Endothelial cell of umbilical vein (primary cell): Measurements from ENCODE around the gene ARHGEF28. TPM values are rescaled to one million over a fixed set of nuclear protein-coding genes. Genes with fewer than 3 reads are reported as not detected.

Source experiments
- BruUV-seq: library from RNA; stranded (reverse); fragments of 400-500 nt; replicated peaks from 2 replicates; lab custom pipeline; 2021; lab: Mats Ljungman, UMichigan
- CTCF ChIA-PET: fragments of 300-600, 350-600 bp; sonication (Branson Sonifier 250); formaldehyde crosslinking; loops from one replicate; lab custom pipeline; 2021; ENCODE audit warnings: antibody characterized with exemption, inconsistent platforms; lab: Charles Lee
- POLR2A ChIA-PET: fragments of 300-600, 350-600 bp; sonication (Branson Sonifier 250); formaldehyde crosslinking; loops from one replicate; lab custom pipeline; 2021; ENCODE audit warnings: antibody characterized with exemption, inconsistent platforms; lab: Charles Lee
- DNase-seq: peaks from one replicate; pipeline ENCODE4 v3.0.0-alpha.2; 2011; ENCODE audit warnings: low read depth, low spot score
- FAIRE-seq: peaks from 2 replicates; lab custom pipeline; 2011; peaks lifted over from hg19 to GRCh38; lab: Jason Lieb, UNC
- H2AFZ ChIP-seq: 2 replicates; pipeline ENCODE4 v1.6.0; 2012; ENCODE audit warnings: low read depth, low read length, control low read depth, inconsistent platforms
- H3K27ac ChIP-seq: 2 replicates; pipeline ENCODE4 v1.5.1; 2011; ENCODE audit warnings: low read depth, mild to moderate bottlenecking, control low read depth, low read length, moderate library complexity; ENCODE audit not compliant: insufficient read depth
- H3K27me3 ChIP-seq, 2 experiments: 2 replicates each; pipeline versions ENCODE4 v1.6.0 to v1.6.1; 2011; ENCODE audit warnings: low read length in 2 of 2, mixed read lengths in 1 of 2; ENCODE audit not compliant: control insufficient read depth in 2 of 2, insufficient read depth in 2 of 2
- H3K36me3 ChIP-seq, 2 experiments: 2 replicates in 1 of 2; 3 replicates in 1 of 2; pipeline ENCODE4 v1.5.1; 2011; ENCODE audit warnings: low read length in 2 of 2, mild to moderate bottlenecking in 1 of 2, moderate library complexity in 1 of 2; ENCODE audit not compliant: control insufficient read depth in 2 of 2, insufficient read depth in 2 of 2; ENCODE audit errors: extremely low read depth in 1 of 2
- H3K4me1 ChIP-seq: 3 replicates; pipeline ENCODE4 v1.5.1; 2011; ENCODE audit warnings: mild to moderate bottlenecking, low read length; ENCODE audit not compliant: control insufficient read depth, insufficient read depth; ENCODE audit errors: extremely low read depth
- H3K4me2 ChIP-seq: 2 replicates; pipeline ENCODE4 v1.6.1; 2011; ENCODE audit warnings: low read length, control low read depth, mixed read lengths; ENCODE audit not compliant: insufficient read depth
- H3K4me3 ChIP-seq, 3 experiments: fragments of 200-600 bp in 1 of 3; sonication (generic), shearing (Covaris generic) in 1 of 3; replicated peaks in 1 of 3; 2 replicates each; pipeline ENCODE4 v1.5.1; 2011 to 2016; ENCODE audit warnings: control low read depth in 3 of 3, low read length in 3 of 3, mild to moderate bottlenecking in 2 of 3, inconsistent platforms in 1 of 3, low read depth in 1 of 3, moderate library complexity in 1 of 3; ENCODE audit not compliant: insufficient read depth in 1 of 3
- H3K79me2 ChIP-seq: 2 replicates; pipeline ENCODE4 v1.6.0; 2012; ENCODE audit warnings: low read length, inconsistent platforms; ENCODE audit not compliant: control insufficient read depth, insufficient read depth
- H3K9ac ChIP-seq: replicated peaks from 2 replicates; pipeline ENCODE3; 2011; ENCODE audit warnings: low read length, control low read depth; ENCODE audit not compliant: insufficient read depth; ENCODE audit errors: extremely low read depth
- H3K9me1 ChIP-seq: replicated peaks from 3 replicates; pipeline ENCODE4 v1.6.0; 2011; ENCODE audit warnings: mild to moderate bottlenecking, low read length; ENCODE audit not compliant: control insufficient read depth, insufficient read depth; ENCODE audit errors: extremely low read depth
- H3K9me3 ChIP-seq: replicated peaks from 2 replicates; pipeline ENCODE4 v1.5.1; 2012; ENCODE audit warnings: low read length, inconsistent platforms; ENCODE audit not compliant: control insufficient read depth, insufficient read depth
- H4K20me1 ChIP-seq: replicated peaks from 2 replicates; pipeline ENCODE3; 2011; ENCODE audit warnings: mild to moderate bottlenecking, low read length; ENCODE audit not compliant: control insufficient read depth, insufficient read depth; ENCODE audit errors: extremely low read depth
- EZH2 ChIP-seq: IDR thresholded peaks from 2 replicates; pipeline ENCODE4 v1.6.1; 2012; ENCODE audit warnings: borderline replicate concordance, low read depth, mild to moderate bottlenecking, moderate library complexity, low read length, inconsistent platforms; ENCODE audit not compliant: severe bottlenecking
- FOS ChIP-seq: IDR thresholded peaks from 2 replicates; pipeline ENCODE4 v1.6.1; 2011; ENCODE audit warnings: mild to moderate bottlenecking, low read length, moderate library complexity, borderline replicate concordance; ENCODE audit not compliant: insufficient read depth
- GATA2 ChIP-seq: IDR thresholded peaks from 2 replicates; pipeline ENCODE4 v1.7.0; 2011; ENCODE audit warnings: low read depth, mild to moderate bottlenecking, moderate library complexity, mixed read lengths, low read length; ENCODE audit not compliant: insufficient read length, insufficient read depth
- JUN ChIP-seq: IDR thresholded peaks from 2 replicates; pipeline ENCODE4 v1.6.1; 2011; ENCODE audit warnings: borderline replicate concordance, low read depth; ENCODE audit not compliant: insufficient read length, insufficient read depth
- MYC ChIP-seq: IDR thresholded peaks from one replicate; pipeline ENCODE4 v1.6.1; 2011; ENCODE audit warnings: mild to moderate bottlenecking, low read depth, low read length
- POLR2A ChIP-seq: IDR thresholded peaks from 2 replicates; pipeline ENCODE4 v1.6.1; 2012; ENCODE audit warnings: low read depth, mild to moderate bottlenecking, control low read depth, low read length
- POLR2AphosphoS5 ChIP-seq: IDR thresholded peaks from 2 replicates; pipeline ENCODE4 v1.6.1; 2012; ENCODE audit warnings: low read depth, mild to moderate bottlenecking, control low read depth, low read length, moderate library complexity; ENCODE audit not compliant: insufficient read depth
- dilution Hi-C: fragments of 300-500 bp; cut with MboI; formaldehyde crosslinking; loops from one replicate; pipeline ENCODE4 v1.15.0; 2019; ENCODE audit warnings: low sequenced_read_pairs; ENCODE audit not compliant: extremely low pct_ligation_motif_present
- intact Hi-C: fragments of 100-400 bp; cut with micrococcal nuclease; formaldehyde crosslinking; loops from one replicate; pipeline ENCODE4 v1.10.0; 2022
- polyA plus RNA-seq, 4 experiments: library from polyadenylated mRNA; depleted of rRNA in 3 of 4; stranded (reverse) in 3 of 4; unstranded in 1 of 4; fragments of >200 nt; gene quantifications; 2 replicates each; pipeline versions ENCODE4 v1.2.1 to v1.2.3, GENCODE V29; 2011 to 2012; ENCODE audit warnings: missing spikeins in 1 of 4
- total RNA-seq: library from RNA; stranded (reverse); gene quantifications from 2 replicates; pipeline ENCODE4 v1.2.3, GENCODE V29; 2021
- TF ChIP-seq, protein P1 (sequence below): IDR thresholded peaks from 2 replicates; pipeline ENCODE4 v1.6.1; 2011; ENCODE audit not compliant: insufficient read depth, insufficient read length
- TF ChIP-seq, protein P2 (sequence below), 2 donors: IDR thresholded peaks; 1 replicate in 1 of 2; 2 replicates in 1 of 2; pipeline ENCODE4 v1.5.1; 2011; ENCODE audit warnings: low read length in 2 of 2, mild to moderate bottlenecking in 2 of 2, moderate library complexity in 2 of 2, control low read depth in 1 of 2, inconsistent platforms in 1 of 2, low read depth in 1 of 2; ENCODE audit not compliant: insufficient read depth in 1 of 2; ENCODE audit errors: extremely low read depth in 1 of 2

The ARHGEF28 gene
- total and polyA plus RNA-seq, 2 donors (not counting 3 experiments of a cell fraction or from before 2014, with no cell fraction given): 29.5 to 108 TPM

DNA sequence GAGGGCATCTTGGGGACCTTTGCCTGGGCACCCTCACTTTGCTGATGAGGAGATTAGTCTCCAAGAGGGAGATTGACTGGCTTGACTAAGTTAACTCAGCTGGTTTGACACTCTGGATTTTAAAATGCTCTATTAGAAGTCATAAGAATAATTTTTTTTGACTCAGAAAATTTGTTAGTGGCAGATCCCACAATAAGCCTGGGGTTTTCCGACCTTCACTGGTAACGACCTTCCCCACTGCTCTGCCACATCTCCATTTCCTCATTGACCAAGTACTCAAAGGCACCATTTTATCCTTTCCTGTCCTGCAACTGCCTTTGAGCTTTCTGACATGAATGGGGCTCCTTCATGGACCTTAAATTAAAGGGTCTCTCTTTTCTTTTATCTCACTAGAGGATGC is 67.0 kb downstream of the ARHGEF28 start:
- no peak overlapping the region for H2AFZ ChIP-seq
- peak overlapping the region; percentile 30 for H3K27ac ChIP-seq
- ChIA-PET POLR2A (no interaction called here), CTCF (interaction anchor here (0.6 to 5.2 kb wide), 25 partner anchors 10 to 101 kb away, joined by 3 to 83 read pairs (median 6); partner anchors contain the start of gene ARHGEF28)
- H4K20me1 ChIP-seq: no peaks in the 10 kb centered on the region
- H3K4me3 ChIP-seq: no peak overlapping the region
- intact Hi-C loops (loop anchor here (1.0 to 2.0 kb wide), 4 partner anchors 54 to 102 kb away; no protein-coding TSS in a partner anchor), dilution Hi-C loops (no loop called here)
- no peaks in the 10 kb centered on the region for H3K27me3 ChIP-seq
- H3K79me2 ChIP-seq: peaks cover 82% of the 10 kb centered on the region
- H3K9me3 ChIP-seq: no peaks in the 10 kb centered on the region
- no peak for FAIRE-seq
- H3K9ac ChIP-seq: no peak overlapping the region
- DNase-seq: no peak
- peak overlapping the region; percentile 9 for H3K4me2 ChIP-seq
- TF ChIP-seq FOS (no peak), GATA2 (no peak), MYC (no peak), POLR2A (no peak), JUN (no peak), EZH2 (no peak), POLR2AphosphoS5 (no peak)
- TF ChIP-seq, protein P1, sequence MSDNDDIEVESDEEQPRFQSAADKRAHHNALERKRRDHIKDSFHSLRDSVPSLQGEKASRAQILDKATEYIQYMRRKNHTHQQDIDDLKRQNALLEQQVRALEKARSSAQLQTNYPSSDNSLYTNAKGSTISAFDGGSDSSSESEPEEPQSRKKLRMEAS: no peak
- TF ChIP-seq, protein P2, sequence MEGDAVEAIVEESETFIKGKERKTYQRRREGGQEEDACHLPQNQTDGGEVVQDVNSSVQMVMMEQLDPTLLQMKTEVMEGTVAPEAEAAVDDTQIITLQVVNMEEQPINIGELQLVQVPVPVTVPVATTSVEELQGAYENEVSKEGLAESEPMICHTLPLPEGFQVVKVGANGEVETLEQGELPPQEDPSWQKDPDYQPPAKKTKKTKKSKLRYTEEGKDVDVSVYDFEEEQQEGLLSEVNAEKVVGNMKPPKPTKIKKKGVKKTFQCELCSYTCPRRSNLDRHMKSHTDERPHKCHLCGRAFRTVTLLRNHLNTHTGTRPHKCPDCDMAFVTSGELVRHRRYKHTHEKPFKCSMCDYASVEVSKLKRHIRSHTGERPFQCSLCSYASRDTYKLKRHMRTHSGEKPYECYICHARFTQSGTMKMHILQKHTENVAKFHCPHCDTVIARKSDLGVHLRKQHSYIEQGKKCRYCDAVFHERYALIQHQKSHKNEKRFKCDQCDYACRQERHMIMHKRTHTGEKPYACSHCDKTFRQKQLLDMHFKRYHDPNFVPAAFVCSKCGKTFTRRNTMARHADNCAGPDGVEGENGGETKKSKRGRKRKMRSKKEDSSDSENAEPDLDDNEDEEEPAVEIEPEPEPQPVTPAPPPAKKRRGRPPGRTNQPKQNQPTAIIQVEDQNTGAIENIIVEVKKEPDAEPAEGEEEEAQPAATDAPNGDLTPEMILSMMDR (IDR thresholded peaks at IDR 0.05; ENCODE audit: extremely low read depth in 1 of 2, insufficient read depth in 1 of 2, low read depth in 1 of 2, low read length in 2 of 2): no peak
- BruUV-seq: no TSS peak
- H3K36me3 ChIP-seq: peaks cover 4 to 11% of the 10 kb centered on the region in 2 experiments
- no peaks in the 10 kb centered on the region for H3K9me1 ChIP-seq
- H3K4me1 ChIP-seq: peaks cover 62% of the 10 kb centered on the region
